Measurements from ENCODE around the gene IPCEF1. TPM values are rescaled to one million over a fixed set of nuclear protein-coding genes. Genes with fewer than 3 reads are reported as not detected.

The IPCEF1 gene
- total RNA-seq, 1 experiment from 2014 or later: 0.48 TPM

GRCh38 chr6:154361476-154361875, 4.9 kb upstream of the IPCEF1 start:
- Histone ChIP-seq H2BK12ac (ENCODE audit: insufficient read length, low read depth, low read length) (no peak overlapping the region), H3K4me1 (ENCODE audit: insufficient read depth, low read length) (no peaks in the 10 kb centered on the region), H3K23ac (ENCODE audit: insufficient read length, low read depth, low read length) (no peak overlapping the region), H3K23me2 (ENCODE audit: insufficient read length, low read depth, low read length, poor library complexity, severe bottlenecking) (no peaks in the 10 kb centered on the region), H2AK5ac (ENCODE audit: insufficient read length, low read length) (no peak overlapping the region), H4K5ac (ENCODE audit: insufficient read length, low read depth, low read length) (no peak overlapping the region), H3K27ac (ENCODE audit: insufficient read length, low read depth, low read length) (no peak overlapping the region), H2AFZ (ENCODE audit: low read length) (no peak overlapping the region), H3K56ac (ENCODE audit: insufficient read length, low read depth, low read length) (no peak overlapping the region), H3K14ac (ENCODE audit: insufficient read depth, low read length) (no peak overlapping the region), H4K8ac (replicated peaks; ENCODE audit: insufficient read length, low read depth, low read length) (no peak overlapping the region), H4K91ac (ENCODE audit: insufficient read length, low read depth, low read length) (no peak overlapping the region), H2BK5ac (ENCODE audit: insufficient read length, low read length) (no peak overlapping the region), H3K79me1 (ENCODE audit: insufficient read depth, low read depth, low read length, poor library complexity, severe bottlenecking) (no peaks in the 10 kb centered on the region), H3K79me2 (ENCODE audit: insufficient read depth, low read length) (no peaks in the 10 kb centered on the region), H2BK20ac (ENCODE audit: low read depth, low read length, poor library complexity, severe bottlenecking) (no peak overlapping the region), H3K4ac (ENCODE audit: low read depth, low read length) (no peak overlapping the region), H3K27me3 (ENCODE audit: insufficient read depth, low read length) (no peaks in the 10 kb centered on the region), H3K4me2 (ENCODE audit: insufficient read depth, insufficient read length, low read length) (no peak overlapping the region), H4K20me1 (ENCODE audit: control insufficient read depth, insufficient read depth, insufficient read length) (no peaks in the 10 kb centered on the region), H3K9ac (ENCODE audit: extremely low read depth, insufficient read length, low read length) (no peak overlapping the region), H2BK15ac (ENCODE audit: low read depth, low read length) (no peak overlapping the region), H3T11ph (ENCODE audit: low read length) (no peak overlapping the region), H2BK120ac (ENCODE audit: low read depth, low read length, poor library complexity, severe bottlenecking) (no peak overlapping the region), H3K9me3 (ENCODE audit: control insufficient read depth, low read depth, low read length) (no peaks in the 10 kb centered on the region), H3K18ac (ENCODE audit: insufficient read length, low read depth, low read length) (no peak overlapping the region)
- Mint-ChIP-seq H3K27ac (no peak overlapping the region), H3K27me3 (ENCODE audit: low read depth) (no peaks in the 10 kb centered on the region), H3K4me3 (no peak overlapping the region), H3K36me3 (ENCODE audit: insufficient read depth in 1 of 3, low read depth in 3 of 3) (no peaks in the 10 kb centered on the region), H3K9me3 (no peaks in the 10 kb centered on the region), H3K4me1 (no peaks in the 10 kb centered on the region)
- TF ChIP-seq CTCF (conservative IDR thresholded peaks at IDR 0.05): no peak
- WGBS (ENCODE audit: extremely low coverage, insufficient read length, low lambda C conversion rate): no CpG with 5 or more reads among the region's 5 CpGs
- DNase-seq: no peak

Data from H9 (cell line).